ENCODE data around the gene PATZ1.

Gene PATZ1

GRCh38 chr22:31342389-31343140 is 3.6 kb downstream of the PATZ1 start:
- FAIRE-seq (peak; percentile 21), DNase-seq (ENCODE audit: insufficient read length) (no peak)
- TF ChIP-seq POLR2A (IDR thresholded peaks at IDR 0.05; ENCODE audit: low read depth, low read length) (no peak), TAF1 (IDR thresholded peaks at IDR 0.05; ENCODE audit: borderline replicate concordance, low read depth, low read length) (no peak), POLR2AphosphoS5 (IDR thresholded peaks at IDR 0.05; ENCODE audit: low read depth, low read length) (no peak; the same call in 1 of the 2 replicates)

GRCh38 chr22:31341386-31342088 is 4.6 kb downstream of the PATZ1 start:
- FAIRE-seq (no peak), DNase-seq (ENCODE audit: insufficient read length) (no peak)
- TF ChIP-seq TAF1 (IDR thresholded peaks at IDR 0.05; ENCODE audit: borderline replicate concordance, low read depth, low read length) = no peak
- TF ChIP-seq POLR2A (IDR thresholded peaks at IDR 0.05; ENCODE audit: low read depth, low read length) = no peak
- TF ChIP-seq POLR2AphosphoS5 (IDR thresholded peaks at IDR 0.05; ENCODE audit: low read depth, low read length) = no peak

GRCh38 chr22:31340765-31341247 is 5.3 kb downstream of the PATZ1 start:
- TF ChIP-seq POLR2AphosphoS5 (IDR thresholded peaks at IDR 0.05; ENCODE audit: low read depth, low read length) (no peak), POLR2A (IDR thresholded peaks at IDR 0.05; ENCODE audit: low read depth, low read length) (no peak)
- FAIRE-seq (no peak), DNase-seq (ENCODE audit: insufficient read length) (no peak)

- TF ChIP-seq TAF1 (IDR thresholded peaks at IDR 0.05; ENCODE audit: borderline replicate concordance, low read depth, low read length) = no peak
- TF ChIP-seq POLR2AphosphoS5 (IDR thresholded peaks at IDR 0.05; ENCODE audit: low read depth, low read length) = no peak
- TF ChIP-seq POLR2A (IDR thresholded peaks at IDR 0.05; ENCODE audit: low read depth, low read length) = no peak
- FAIRE-seq = no peak
- no peak for DNase-seq (ENCODE audit: insufficient read length)
Observed at GRCh38 chr22:31340360-31340759, 5.8 kb downstream of the PATZ1 start.

- TF ChIP-seq POLR2A (IDR thresholded peaks at IDR 0.05; ENCODE audit: low read depth, low read length) (peak; percentile 18; the same call in 1 of the 2 replicates), POLR2AphosphoS5 (IDR thresholded peaks at IDR 0.05; ENCODE audit: low read depth, low read length) (no peak)
- FAIRE-seq = no peak
- no peak for DNase-seq (ENCODE audit: insufficient read length)
Observed at GRCh38 chr22:31339148-31339832, 6.9 kb downstream of the PATZ1 start.

GRCh38 chr22:31337178-31337577 is 9.0 kb downstream of the PATZ1 start:
- DNase-seq (ENCODE audit: insufficient read length) = no peak
- FAIRE-seq = no peak
- TF ChIP-seq POLR2AphosphoS5 (IDR thresholded peaks at IDR 0.05; ENCODE audit: low read depth, low read length) (no peak), POLR2A (IDR thresholded peaks at IDR 0.05; ENCODE audit: low read depth, low read length) (no peak), TAF1 (IDR thresholded peaks at IDR 0.05; ENCODE audit: borderline replicate concordance, low read depth, low read length) (no peak)

GRCh38 chr22:31334329-31334728 is 11.8 kb downstream of the PATZ1 start:
- DNase-seq (ENCODE audit: insufficient read length) (no peak), FAIRE-seq (no peak)
- no peak for TF ChIP-seq TAF1 (IDR thresholded peaks at IDR 0.05; ENCODE audit: borderline replicate concordance, low read depth, low read length)

GRCh38 chr22:31333641-31334040 is 12.5 kb downstream of the PATZ1 start:
- no peak for FAIRE-seq
- TF ChIP-seq POLR2A (IDR thresholded peaks at IDR 0.05; ENCODE audit: low read depth, low read length) (no peak), TAF1 (IDR thresholded peaks at IDR 0.05; ENCODE audit: borderline replicate concordance, low read depth, low read length) (no peak), POLR2AphosphoS5 (IDR thresholded peaks at IDR 0.05; ENCODE audit: low read depth, low read length) (no peak)

GRCh38 chr22:31332886-31333285 is 13.3 kb downstream of the PATZ1 start:
- TF ChIP-seq TAF1 (IDR thresholded peaks at IDR 0.05; ENCODE audit: borderline replicate concordance, low read depth, low read length) (no peak), POLR2AphosphoS5 (IDR thresholded peaks at IDR 0.05; ENCODE audit: low read depth, low read length) (no peak), POLR2A (IDR thresholded peaks at IDR 0.05; ENCODE audit: low read depth, low read length) (no peak)
- no peak for FAIRE-seq
- DNase-seq (ENCODE audit: insufficient read length) = no peak

More at GRCh38 chr22:31333641-31334040, 12.5 kb downstream of the PATZ1 start:
- DNase-seq (ENCODE audit: insufficient read length) = no peak

- TF ChIP-seq POLR2A (IDR thresholded peaks at IDR 0.05; ENCODE audit: low read depth, low read length) (no peak), POLR2AphosphoS5 (IDR thresholded peaks at IDR 0.05; ENCODE audit: low read depth, low read length) (no peak), TAF1 (IDR thresholded peaks at IDR 0.05; ENCODE audit: borderline replicate concordance, low read depth, low read length) (no peak)
Observed at GRCh38 chr22:31332010-31332409, 14.1 kb downstream of the PATZ1 start.

GRCh38 chr22:31329453-31330215 is 16.5 kb downstream of the PATZ1 start:
- FAIRE-seq (no peak), DNase-seq (ENCODE audit: insufficient read length) (no peak)
- TF ChIP-seq POLR2A (IDR thresholded peaks at IDR 0.05; ENCODE audit: low read depth, low read length) (no peak), POLR2AphosphoS5 (IDR thresholded peaks at IDR 0.05; ENCODE audit: low read depth, low read length) (no peak), TAF1 (IDR thresholded peaks at IDR 0.05; ENCODE audit: borderline replicate concordance, low read depth, low read length) (no peak)

More at GRCh38 chr22:31332010-31332409, 14.1 kb downstream of the PATZ1 start:
- FAIRE-seq (no peak), DNase-seq (ENCODE audit: insufficient read length) (no peak)
